Stimulated activated CD8-positive, alpha-beta memory T cell treated with anti-CD3 and anti-CD28 coated beads, Interleukin-12 subunit alpha, Interleukin-12 subunit beta, amount 100 ng/mL, for 1 hour (primary cell): ENCODE measurements around the gene CPNE4.
"Not testable (repeated sequence)": the region's sequence is repeated elsewhere in the genome, so short reads cannot be mapped to it uniquely, and the experiment has no call there.

Source experiments
- DNase-seq: peaks from one replicate; pipeline ENCODE4 v3.0.0-alpha.2; 2020; ENCODE audit warnings: low read depth

CPNE4 gene

GRCh38 chr3:131538968-131539367 is 495.8 kb downstream of the CPNE4 start:
- DNase-seq, result no peak

GRCh38 chr3:131537531-131537930 is 497.3 kb downstream of the CPNE4 start:
- DNase-seq, result no peak

- DNase-seq, result no peak
These were observed 499.2 kb downstream of the CPNE4 start for GRCh38 chr3:131535596-131535995.

- DNase-seq, result no peak
These were observed 499.7 kb downstream of the CPNE4 start for GRCh38 chr3:131535131-131535530.

- DNase-seq, result no peak
These were observed 502.2 kb downstream of the CPNE4 start for GRCh38 chr3:131532645-131533044.

- no peak for DNase-seq
These were observed 504.0 kb downstream of the CPNE4 start for GRCh38 chr3:131530843-131531242.

- DNase-seq, result no peak
These were observed 504.4 kb downstream of the CPNE4 start for GRCh38 chr3:131530388-131530787.

- DNase-seq, result no peak
These were observed 507.9 kb downstream of the CPNE4 start for GRCh38 chr3:131526801-131527347.

- no peak for DNase-seq
These were observed 516.1 kb downstream of the CPNE4 start for GRCh38 chr3:131518680-131519079.

- no peak for DNase-seq
These were observed 529.4 kb downstream of the CPNE4 start for GRCh38 chr3:131505421-131505820.

GRCh38 chr3:131503320-131503635 is 531.5 kb downstream of the CPNE4 start:
- no peak for DNase-seq

GRCh38 chr3:131502530-131503319 is 532.1 kb downstream of the CPNE4 start, which contains the start of gene MRPL3:
Gene MRPL3, minus strand, starts transcription at chr3:131502971. Its CDS starts 150 bp downstream, at chr3:131502821.
- DNase-seq, result peak; percentile 72

- DNase-seq, result no peak
These were observed 532.9 kb downstream of the CPNE4 start for GRCh38 chr3:131501949-131502348.

GRCh38 chr3:131494706-131495105 is 540.1 kb downstream of the CPNE4 start:
- no peak for DNase-seq

- DNase-seq, result no peak
These were observed 543.0 kb downstream of the CPNE4 start for GRCh38 chr3:131491775-131492174.

GRCh38 chr3:131491084-131491483 is 543.7 kb downstream of the CPNE4 start:
- no peak for DNase-seq

- DNase-seq, result not testable (repeated sequence)
These were observed 548.3 kb downstream of the CPNE4 start for GRCh38 chr3:131486545-131486944.

GRCh38 chr3:131485119-131485518 is 549.7 kb downstream of the CPNE4 start:
- DNase-seq, result no peak

GRCh38 chr3:131484496-131485111 is 550.2 kb downstream of the CPNE4 start:
- DNase-seq, result no peak
